ENCODE data around the gene C22orf15. TPM values are rescaled to one million over a fixed set of nuclear protein-coding genes. Genes with fewer than 3 reads are reported as not detected.

Gene C22orf15
- total RNA-seq, 1 donor from 2014 or later: not detected

- DNase-seq (ENCODE audit: low read depth): no peak
Observed at GRCh38 chr22:23787600-23787896, 24.8 kb downstream of the C22orf15 start.

GRCh38 chr22:23787910-23788309 lies 25.1 kb downstream of the C22orf15 start:
- DNase-seq (ENCODE audit: low read depth): no peak

- DNase-seq (ENCODE audit: low read depth): no peak
Observed at GRCh38 chr22:23789121-23789520, 26.3 kb downstream of the C22orf15 start.

DNA sequence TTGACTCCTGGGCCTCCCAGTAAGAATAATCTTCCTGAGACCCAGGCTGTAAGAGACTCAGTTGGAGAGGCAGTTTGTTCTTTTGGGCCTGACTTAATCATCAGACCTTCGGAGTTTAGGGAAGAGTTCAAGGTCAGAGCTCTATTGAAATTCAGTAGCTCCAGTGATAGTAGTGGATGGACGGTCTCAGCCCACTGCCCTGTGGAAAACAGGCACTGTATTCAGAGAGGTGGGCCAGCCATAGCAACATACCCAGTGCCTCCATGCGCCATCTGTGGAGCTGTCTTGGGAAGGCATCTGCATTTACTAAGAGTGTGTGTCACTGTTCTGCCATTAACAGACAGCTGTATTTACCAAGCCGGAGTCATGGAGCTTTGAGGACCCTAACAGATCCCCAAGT lies 26.8 kb downstream of the C22orf15 start:
- DNase-seq (ENCODE audit: low read depth): no peak

DNA sequence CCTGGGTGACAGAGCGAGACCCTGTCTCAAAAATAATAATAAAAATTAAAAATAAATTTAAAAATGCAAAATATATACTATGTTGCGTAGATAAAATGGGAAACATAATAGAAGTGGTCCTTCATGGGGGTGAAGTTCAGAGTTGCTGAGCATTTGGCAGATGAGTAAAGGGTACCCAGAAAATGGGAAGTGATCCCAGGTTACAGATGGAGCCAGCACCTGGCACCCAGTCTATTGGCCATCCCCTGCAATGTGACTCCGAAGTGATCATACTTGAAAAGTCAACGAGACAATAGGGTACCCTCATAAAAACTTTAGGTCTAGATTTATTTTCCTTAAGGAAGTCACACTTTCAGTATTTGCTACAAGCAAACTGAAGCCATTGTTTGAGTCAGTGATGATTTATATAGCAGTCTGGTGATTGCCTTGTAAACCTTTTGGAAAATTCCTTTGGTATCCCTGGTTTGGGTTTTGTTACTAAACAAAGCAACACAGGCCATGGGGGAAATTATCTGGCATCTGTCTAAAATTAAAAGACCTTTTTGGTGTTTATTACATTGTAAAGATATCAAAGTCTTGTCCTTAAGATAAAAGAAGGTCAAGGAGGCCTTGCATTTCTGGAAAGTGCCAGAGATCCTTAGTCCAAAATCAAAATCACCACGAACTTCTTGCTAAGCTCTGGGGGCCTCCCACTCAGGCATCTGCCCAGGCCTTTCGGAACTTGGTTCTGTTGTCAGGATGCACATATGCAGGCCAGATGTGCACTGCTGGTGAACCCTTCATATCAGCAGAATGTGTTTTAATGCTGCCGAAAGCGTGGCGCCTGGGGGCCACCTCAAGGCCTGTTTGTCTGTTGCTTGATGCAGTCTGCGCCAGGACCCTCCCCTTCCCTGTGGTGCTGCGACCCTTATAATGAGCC lies 28.3 kb downstream of the C22orf15 start:
- DNase-seq (ENCODE audit: low read depth): no peak

GRCh38 chr22:23791738-23792645 lies 29.2 kb downstream of the C22orf15 start:
- no peak for DNase-seq (ENCODE audit: low read depth)

- DNase-seq (ENCODE audit: low read depth): no peak
Observed at GRCh38 chr22:23793326-23793725, 30.5 kb downstream of the C22orf15 start.

DNA sequence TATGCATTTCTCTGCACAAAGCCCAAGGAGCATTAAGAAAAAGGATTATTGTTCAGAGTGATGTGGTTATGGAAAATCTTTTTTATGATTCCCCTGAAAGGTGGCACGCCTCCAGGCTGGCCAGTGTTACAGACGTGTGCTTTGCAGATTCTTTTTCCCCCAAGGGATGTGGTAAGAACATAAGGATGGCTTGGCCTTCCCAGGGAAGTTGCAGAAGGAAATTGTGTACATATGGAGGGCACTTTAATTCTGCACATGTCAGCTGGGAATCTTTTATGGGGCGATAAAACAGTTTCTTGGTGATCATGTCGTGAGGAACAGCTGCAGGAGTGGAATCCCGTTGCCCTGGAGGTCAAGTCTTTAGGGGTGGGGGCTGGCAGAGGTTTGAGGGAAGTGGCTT lies 33.7 kb downstream of the C22orf15 start:
- no peak for DNase-seq (ENCODE audit: low read depth)

GRCh38 chr22:23800297-23801237 lies 37.8 kb downstream of the C22orf15 start:
- DNase-seq (ENCODE audit: low read depth): no peak

DNA sequence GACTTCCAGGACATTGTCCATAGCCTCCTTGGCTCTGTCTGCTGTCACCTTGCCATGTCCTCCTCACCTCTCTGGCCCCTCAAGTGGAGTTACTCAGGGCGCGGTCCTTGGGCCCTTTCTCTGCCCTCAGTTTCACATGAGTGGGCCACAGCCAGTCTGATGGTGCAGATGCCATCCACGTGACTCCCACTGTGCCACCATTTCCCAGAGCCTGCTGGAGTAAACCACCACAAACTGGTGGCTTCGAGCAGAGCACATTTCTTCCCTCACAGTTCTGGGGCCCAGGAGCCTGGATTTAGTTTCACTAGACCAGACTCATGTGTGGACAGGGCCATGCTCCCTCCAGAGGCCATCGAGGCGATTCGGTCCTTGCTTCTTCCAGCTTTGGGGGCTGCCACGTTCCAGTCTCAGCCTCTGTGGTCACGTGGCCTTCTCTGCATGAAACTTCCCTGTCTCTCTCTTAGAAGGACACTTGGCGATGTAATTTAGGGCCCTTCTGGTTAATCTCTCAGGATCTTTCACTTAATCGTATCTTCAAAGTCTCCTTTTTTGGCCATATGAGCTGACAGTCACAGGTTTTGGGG lies 38.5 kb downstream of the C22orf15 start:
- DNase-seq (ENCODE audit: low read depth): no peak

- no peak for DNase-seq (ENCODE audit: low read depth)
Observed at GRCh38 chr22:23801886-23802377, 39.1 kb downstream of the C22orf15 start.

- no peak for DNase-seq (ENCODE audit: low read depth)
Observed at GRCh38 chr22:23803001-23803819, 40.4 kb downstream of the C22orf15 start.

DNA sequence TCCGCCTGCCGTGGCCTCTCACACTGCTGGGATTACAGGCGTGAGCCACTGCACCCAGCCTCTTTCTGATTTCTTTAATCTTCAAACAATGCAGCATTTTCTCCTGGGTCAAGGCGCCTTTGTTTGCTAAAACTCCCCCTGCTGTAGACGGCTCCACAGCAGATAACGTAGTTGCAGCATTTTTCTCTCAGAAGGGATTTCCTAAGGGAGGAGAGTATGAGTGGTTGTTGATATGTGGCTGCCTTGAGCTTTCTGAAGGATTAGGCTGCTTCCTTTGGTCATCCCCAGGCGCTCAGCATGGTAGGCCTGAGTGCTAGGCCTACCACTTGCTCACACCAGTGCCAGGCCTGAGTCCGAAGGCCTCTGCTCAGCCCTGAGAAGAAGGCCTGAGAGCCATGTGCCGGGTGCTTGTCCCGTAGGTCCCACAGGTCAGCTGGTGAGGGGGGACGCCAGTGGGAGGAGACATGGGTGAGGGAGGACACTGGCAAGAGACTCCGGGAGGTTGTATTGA lies 42.0 kb downstream of the C22orf15 start:
- no peak for DNase-seq (ENCODE audit: low read depth)

DNA sequence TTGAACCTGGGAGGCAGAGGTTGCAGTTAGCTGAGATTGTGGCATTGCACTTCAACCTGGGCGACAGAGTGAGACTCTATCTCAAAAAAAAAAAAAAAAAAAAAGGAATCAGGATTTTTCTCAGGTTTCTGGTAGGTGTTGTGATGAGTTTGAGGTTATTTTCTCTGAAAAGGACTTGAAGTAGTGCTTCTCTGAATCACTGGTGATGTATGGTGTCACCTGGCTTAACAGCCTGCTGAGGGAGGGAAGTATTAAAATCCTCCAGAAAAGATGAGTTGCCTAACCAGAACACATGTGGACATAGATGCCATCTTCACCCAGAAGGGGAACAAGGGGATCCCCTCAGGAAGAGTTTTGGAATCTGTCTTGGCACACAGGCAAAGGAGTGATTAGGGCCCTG lies 44.0 kb downstream of the C22orf15 start:
- no peak for DNase-seq (ENCODE audit: low read depth)

DNA sequence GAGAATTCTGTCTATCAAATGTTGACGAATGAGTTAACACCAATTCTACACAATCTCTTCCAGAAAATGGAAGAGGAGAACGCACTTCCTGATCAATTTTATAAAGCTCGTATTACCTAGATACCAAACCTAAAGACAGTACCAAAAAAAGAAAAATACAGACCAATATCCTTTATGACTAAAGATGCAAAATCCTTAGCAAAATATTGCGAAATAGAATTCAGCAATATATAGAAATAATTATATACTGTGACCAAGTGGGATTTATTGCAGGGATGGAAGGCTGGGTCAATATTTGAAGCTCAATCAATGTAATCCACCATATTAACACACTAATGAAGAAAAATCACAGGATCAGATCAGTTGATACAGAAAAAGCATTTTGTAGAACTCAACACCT lies 49.6 kb downstream of the C22orf15 start:
- no peak for DNase-seq (ENCODE audit: low read depth)

Other genes with a start within 250 kb of the C22orf15 start
- not detected in 2 replicates for gene IGLL1, start 182.7 kb upstream of the C22orf15 start, total RNA-seq
- gene DRICH1, start 130.7 kb upstream of the C22orf15 start, total RNA-seq: 0.35 TPM in 1 of 2 replicates, not detected in the other
- gene RGL4, start 72.0 kb upstream of the C22orf15 start, total RNA-seq: not detected in 2 replicates
- 0.87 and 4.3 TPM in 2 replicates for gene ZNF70, start 11.9 kb upstream of the C22orf15 start, total RNA-seq
- not detected in 2 replicates for gene VPREB3, start 8.6 kb upstream of the C22orf15 start, total RNA-seq
- gene CHCHD10, start 5.0 kb downstream of the C22orf15 start, total RNA-seq: 0.69 and 8.3 TPM in 2 replicates
- gene MMP11, start 9.9 kb downstream of the C22orf15 start, total RNA-seq: 8.4 and 12.3 TPM in 2 replicates
- gene SMARCB1, start 24.0 kb downstream of the C22orf15 start, total RNA-seq: 35.2 and 83.7 TPM in 2 replicates
- gene DERL3, start 76.0 kb downstream of the C22orf15 start, total RNA-seq: 0.17 and 0.30 TPM in 2 replicates
- 18.2 and 22.8 TPM in 2 replicates for gene SLC2A11, start 94.9 kb downstream of the C22orf15 start, total RNA-seq
- gene MIF, start 131.4 kb downstream of the C22orf15 start, total RNA-seq: 213 and 324 TPM in 2 replicates
- 3.0 and 4.7 TPM in 2 replicates for gene GSTT2B, start 198.2 kb downstream of the C22orf15 start, total RNA-seq
- 1.6 and 1.7 TPM in 2 replicates for gene DDTL, start 203.9 kb downstream of the C22orf15 start, total RNA-seq
- gene DDT, start 211.5 kb downstream of the C22orf15 start, total RNA-seq: 124 and 130 TPM in 2 replicates
- gene GSTT2, start 217.1 kb downstream of the C22orf15 start, total RNA-seq: 0.20 TPM in 1 of 2 replicates, not detected in the other
- not detected in 2 replicates for gene GSTT4, start 242.5 kb downstream of the C22orf15 start, total RNA-seq
- gene CABIN1, start 248.3 kb downstream of the C22orf15 start, total RNA-seq: 13.0 and 57.3 TPM in 2 replicates

All from renal cortical epithelial cell (primary cell).